SK-N-DZ (cell line): ENCODE data around the gene NECTIN1.

Experiments used
- DNase-seq: peaks from one replicate; pipeline ENCODE4 v3.0.0-alpha.2; 2015; ENCODE audit warnings: low spot score

NECTIN1 gene

DNA sequence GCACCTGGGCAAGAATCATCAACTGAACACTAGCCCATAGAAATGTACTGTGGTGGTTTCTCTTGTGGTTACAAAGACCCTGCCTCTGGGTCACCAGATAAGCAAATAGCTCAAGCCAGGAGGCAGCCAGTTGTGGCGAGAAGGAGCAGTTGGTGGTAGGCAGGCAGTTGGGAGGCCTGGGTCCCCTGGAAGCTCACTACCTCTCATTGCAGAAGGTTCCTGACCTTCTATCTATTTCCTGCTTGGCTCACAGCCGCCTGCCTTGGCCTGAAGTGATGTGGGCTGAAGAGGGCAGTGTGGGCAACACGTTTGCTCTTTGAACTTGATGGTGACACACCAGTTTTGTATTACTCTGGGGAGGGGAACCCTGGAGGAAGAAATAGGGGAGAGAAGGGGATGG lies 34.7 kb downstream of the NECTIN1 start:
- DNase-seq = no peak

GRCh38 chr11:119693253-119693815 lies 35.7 kb downstream of the NECTIN1 start:
- DNase-seq = no peak

- DNase-seq = no peak
Measured at GRCh38 chr11:119692540-119692820, 36.5 kb downstream of the NECTIN1 start.

GRCh38 chr11:119691701-119692539 lies 37.1 kb downstream of the NECTIN1 start:
- DNase-seq = no peak

DNA sequence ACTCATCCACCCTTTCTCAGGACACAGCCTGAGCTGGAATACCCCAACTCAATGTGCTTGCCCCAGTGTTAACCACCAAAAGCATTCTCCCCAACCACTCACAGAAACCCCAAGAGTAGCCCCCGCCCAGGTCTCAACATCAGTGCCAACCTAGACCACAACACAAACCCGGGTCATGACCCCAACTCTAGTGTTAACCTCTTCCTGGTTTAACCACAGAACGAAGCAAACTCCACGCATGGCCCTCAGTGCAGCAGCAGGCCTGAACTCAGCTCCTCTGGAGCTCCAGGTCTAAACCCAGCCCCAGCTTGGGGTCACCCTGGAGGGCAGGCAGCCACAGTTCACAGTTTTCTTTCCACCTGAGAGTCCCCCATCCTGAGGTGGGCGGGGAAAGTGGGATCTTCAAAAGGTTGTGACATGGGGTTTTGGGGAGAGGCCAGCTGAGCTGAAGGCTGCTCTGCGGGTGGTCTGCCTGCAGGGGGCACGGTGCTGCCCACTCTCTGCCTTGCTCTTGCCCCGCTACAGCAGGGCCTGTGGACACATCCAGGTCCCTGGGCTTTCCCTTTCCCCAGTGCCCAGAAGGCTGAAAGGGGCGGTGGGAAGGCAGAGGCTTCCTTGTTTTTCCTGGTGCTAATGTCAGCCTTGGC lies 37.9 kb downstream of the NECTIN1 start:
- DNase-seq = no peak

DNA sequence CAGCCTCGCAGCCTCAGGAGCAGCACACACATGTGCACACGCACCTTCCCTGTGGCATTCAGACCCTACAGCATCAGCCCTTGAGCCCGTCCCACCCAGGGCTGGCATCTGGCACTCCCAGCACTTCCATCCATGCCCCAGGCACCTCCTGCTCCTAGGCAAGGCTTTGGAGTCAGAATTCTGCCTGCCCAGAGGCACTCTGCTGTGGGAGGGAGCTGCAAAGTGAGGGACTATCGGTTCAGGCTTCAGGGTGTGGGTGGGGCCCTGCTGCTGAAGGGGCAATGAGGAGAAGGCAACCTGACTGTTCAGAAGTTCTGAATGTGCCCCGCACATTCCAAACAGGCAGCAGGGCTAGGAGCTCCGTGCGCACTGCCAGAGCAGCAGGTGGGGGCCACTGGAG lies 39.7 kb downstream of the NECTIN1 start:
- no peak for DNase-seq

DNA sequence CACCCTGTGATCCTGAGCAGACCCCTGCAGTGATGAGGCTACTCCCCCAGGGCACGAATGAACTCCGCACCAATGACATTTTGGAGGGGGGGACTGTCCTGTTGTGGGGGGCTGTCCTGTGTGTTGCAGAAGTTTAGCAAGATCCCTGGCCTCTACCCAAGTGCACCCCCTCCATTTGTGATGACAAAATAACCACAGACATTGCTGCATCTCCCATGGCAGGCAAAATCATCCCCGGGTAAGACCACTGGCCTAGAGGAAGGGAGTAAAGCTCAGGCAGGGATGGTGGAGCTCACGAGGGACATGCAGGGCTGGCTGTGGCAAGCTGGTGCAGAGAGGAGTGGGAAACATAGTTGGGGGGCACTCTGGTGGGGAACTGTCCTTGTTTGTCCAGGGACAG lies 40.6 kb downstream of the NECTIN1 start:
- DNase-seq = no peak

- DNase-seq = no peak
Measured at GRCh38 chr11:119687373-119688046, 41.5 kb downstream of the NECTIN1 start.

DNA sequence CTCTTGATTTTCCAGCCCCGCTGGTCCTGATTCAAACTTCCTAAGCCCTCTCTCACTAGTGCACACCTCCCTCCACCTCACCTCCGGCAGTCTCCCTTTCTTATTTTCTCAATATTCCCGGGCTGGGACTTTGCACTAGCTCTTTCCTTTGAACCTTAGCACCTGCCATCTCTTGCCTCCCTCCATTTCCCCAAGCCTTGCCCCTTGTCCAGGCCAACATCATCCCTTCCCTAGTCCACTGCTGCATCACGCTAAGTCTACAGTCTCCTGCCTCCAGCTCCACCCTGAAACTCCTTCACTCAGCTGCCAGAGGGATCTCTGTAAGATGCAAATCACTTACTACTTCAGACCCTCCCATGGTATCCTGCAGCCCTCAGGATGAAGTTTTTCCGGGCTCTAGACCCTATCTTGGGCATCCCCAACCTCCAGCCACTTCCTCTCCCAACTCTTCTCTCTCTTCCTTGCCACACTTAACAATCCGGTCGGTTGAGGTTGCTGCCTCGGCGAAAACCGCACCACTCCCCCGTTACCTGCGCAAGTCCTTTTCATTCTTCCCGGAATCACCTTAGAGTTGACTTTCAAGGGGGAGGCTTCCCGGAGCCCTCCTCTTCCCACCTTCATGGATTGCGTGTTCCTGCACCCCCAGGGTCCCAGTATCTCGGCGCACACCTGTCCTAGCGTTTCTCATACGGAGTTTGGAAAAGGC lies 42.7 kb downstream of the NECTIN1 start:
- no peak for DNase-seq

DNA sequence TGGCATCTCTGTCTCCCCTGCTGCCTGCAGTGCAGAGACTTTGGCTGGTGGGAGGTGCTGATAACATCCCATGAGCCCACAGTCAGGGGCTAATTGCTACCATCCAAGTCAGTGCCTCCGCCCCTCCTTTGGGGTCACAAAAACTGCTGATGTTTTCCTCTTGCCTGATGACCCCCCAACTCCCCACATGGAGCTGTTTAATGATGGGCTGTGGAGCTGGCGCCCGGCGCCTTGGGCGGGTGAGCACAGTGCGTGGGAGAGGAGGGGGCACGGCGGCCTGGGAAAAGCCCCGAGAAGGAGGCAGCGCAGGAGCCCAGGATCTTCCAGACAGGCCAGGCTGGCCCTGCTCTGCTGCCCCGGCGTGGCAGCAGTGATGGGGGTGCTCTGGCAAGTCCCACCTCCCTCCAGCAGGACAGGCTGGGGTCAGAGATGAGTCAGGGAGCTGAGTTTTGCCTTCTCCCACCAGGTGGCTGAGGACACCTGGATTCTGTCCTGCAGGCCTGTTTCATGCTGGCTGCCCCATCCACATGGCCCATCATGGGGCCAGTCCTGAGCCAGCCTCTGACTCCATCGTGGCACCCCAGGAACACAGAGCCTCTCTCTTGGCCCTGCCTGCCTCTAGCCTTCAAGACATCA lies 43.8 kb downstream of the NECTIN1 start:
- DNase-seq = no peak

DNA sequence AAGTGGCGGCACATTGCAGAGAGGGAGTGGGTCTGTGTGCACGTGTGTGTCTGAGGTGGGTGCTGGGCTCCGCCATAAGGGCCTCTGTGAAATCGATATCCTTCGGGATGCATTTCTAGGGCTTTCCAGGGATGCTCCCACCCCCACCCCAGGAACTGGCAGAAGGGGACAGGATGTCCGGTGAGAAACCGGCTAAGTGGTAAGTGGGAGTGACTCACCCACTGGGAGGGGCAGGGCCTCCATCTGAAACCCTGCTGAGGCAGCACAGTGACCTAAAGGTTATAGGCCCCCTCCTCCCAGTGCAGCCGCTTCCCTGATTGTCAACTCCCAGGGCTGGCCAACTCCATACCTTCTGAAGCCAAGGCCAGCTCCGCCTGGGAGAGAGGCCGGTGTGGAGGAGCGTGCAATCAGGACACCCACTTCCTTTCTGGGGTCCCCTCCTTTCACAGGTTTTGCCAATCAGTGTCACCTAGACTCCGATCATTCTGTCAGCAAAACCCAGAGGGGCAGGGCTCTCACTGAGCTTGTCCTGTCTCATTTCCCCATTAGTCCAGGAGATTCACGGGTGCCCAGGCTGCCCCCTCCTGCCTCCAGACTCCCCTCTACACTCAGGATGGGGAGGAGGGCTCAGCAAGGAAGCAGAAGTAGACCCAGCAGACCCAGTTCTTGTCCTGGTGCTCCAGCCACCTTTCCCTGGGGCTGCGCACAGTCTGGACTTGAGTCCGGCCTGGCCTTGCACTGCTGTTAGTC lies 44.5 kb downstream of the NECTIN1 start:
- DNase-seq = no peak

DNA sequence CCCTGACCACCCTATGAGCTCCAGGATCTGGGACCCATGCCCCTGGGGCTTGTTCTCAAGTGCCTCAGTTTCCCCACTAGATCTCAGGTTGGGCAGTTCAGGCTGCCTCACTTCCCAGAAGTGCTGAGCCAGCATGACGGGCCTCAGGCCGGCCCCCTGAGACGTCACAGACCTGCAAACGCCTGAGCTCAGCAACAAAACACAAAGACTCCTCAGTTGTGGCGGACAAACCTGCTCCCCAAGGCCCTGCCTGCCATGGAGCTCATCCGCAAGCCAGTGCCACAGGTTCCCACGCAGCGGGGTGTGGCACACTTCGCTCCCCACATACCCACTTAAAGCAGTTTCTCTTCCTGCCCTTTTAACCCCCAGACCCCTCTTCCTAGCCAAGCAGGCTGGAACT lies 45.2 kb downstream of the NECTIN1 start:
- DNase-seq = no peak

GRCh38 chr11:119681361-119681910 lies 47.6 kb downstream of the NECTIN1 start:
- no peak for DNase-seq

DNA sequence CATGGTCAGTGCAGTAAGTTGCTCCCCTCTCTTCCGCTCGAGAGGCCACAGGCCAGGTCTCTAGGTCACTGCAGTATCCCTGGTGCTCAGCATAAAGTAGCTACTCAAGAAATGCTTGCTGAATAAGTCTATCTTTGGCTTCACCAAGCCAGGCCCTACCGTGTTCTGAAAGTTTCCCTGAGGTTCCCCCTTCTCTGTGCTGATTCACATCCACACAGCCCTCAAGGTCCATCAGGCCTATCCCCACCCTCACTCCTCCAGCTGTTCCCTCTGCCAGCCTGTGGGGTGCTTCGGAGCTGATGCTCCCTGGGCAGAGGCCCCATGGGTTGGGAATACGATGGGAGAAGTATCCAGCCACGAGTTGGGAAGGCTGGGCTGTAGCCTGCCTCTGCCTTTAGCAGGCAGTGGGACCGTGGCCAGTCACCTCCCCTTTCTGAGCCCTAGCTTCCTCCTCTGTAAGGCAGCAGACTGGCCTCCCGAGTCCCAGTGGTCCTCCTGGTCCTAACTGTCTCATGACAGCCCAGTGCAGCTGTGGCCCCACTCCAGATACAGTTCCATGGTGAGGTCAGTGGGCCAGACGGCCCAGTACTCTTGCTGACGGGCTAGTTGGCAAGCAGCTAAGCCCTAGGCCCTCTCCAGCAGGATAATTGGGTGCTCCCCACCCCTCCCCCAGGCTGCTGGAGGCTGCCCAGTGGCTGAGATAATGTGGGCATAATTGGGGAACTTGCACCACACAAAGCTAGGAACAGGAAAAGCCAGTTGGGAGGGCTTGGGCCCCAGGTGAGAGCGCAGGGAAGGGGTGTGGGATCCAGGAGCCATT lies 48.2 kb downstream of the NECTIN1 start:
- DNase-seq = no peak

- no peak for DNase-seq
Measured at GRCh38 chr11:119679346-119679745, 49.7 kb downstream of the NECTIN1 start.

DNA sequence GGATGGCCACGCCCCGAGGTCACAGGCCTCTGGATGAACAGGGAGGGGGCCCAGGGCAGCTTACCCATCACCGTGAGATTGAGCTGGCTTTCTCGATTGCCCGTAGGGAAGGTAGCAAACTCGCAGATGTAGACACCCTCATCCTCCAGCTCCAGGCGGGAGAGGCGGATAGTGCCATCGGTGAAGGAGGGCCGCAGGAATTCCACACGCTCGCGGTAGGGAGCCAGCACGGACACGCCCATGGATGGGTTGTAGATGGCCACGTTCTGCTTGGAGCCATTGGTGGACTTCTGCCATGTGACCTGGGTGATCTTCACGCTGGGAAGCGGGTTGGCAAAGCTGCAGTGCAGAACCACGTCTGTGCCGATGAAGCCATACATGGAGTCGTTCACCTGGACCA lies 50.6 kb downstream of the NECTIN1 start:
- no peak for DNase-seq

- no peak for DNase-seq
Measured at GRCh38 chr11:119677840-119678239, 51.2 kb downstream of the NECTIN1 start.

GRCh38 chr11:119676461-119677020 lies 52.5 kb downstream of the NECTIN1 start:
- no peak for DNase-seq

GRCh38 chr11:119673759-119674336 lies 55.2 kb downstream of the NECTIN1 start:
- DNase-seq = no peak
